GM12891 (cell line): ENCODE data around the gene EBNA1BP2.

Experiments
- PAX5 ChIP-seq: IDR thresholded peaks from 2 replicates; pipeline ENCODE4 v1.6.1; 2011; ENCODE audit warnings: low read length, moderate library complexity, mild to moderate bottlenecking; ENCODE audit not compliant: insufficient read depth, severe bottlenecking
- POLR2A ChIP-seq: IDR thresholded peaks from 2 replicates; pipeline ENCODE4 v1.6.1; 2011; ENCODE audit warnings: low read depth, low read length, control low read depth
- POLR2AphosphoS5 ChIP-seq: IDR thresholded peaks from 2 replicates; pipeline ENCODE4 v1.6.1; 2011; ENCODE audit warnings: low read depth, low read length, control low read depth
- SPI1 ChIP-seq: IDR thresholded peaks from 2 replicates; pipeline ENCODE4 v1.6.1; 2011; ENCODE audit warnings: low read depth, low read length, control low read depth
- TAF1 ChIP-seq: IDR thresholded peaks from 2 replicates; pipeline ENCODE4 v1.6.1; 2011; ENCODE audit warnings: low read depth, low read length, control low read depth

DNA sequence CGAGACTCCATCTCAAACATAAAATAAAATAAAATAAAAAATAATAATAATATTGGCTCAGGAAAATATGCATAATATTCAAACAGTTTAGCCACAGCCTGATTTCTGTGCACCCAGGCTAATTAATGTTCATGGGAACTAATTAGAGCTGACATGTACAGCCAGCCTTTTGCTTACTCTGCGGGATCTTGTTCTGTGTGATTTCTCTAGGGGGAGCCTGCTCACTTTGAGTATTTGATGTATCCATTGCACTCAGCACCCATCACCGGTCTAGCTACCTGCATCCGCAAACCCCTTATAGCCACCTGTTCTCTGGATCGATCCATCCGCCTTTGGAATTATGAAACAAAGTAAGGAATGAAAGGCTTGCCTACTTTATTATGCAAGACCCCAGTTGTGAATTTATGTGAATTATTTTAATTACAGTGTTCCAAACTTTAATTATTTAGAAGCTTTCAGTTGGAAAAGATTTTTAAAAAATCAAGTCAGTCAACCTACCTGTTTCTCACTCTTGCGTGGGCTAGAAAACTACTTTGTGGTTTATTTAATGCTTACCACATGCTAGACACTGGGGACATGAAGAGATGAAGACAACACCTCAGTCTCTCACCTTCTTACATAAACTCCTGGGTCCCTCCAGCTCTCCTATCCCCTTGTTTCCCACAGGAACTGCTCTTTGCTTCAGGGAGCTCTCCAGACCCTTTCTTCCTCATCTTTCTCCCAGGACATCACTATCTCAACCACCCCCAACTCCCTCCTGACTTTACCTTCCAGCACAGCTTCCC lies 25.4 kb upstream of the EBNA1BP2 start:
- TF ChIP-seq POLR2AphosphoS5: no peak
- TF ChIP-seq POLR2A: no peak
- no peak for TF ChIP-seq TAF1
- TF ChIP-seq SPI1: no peak
- TF ChIP-seq PAX5: no peak
